Measurements from ENCODE around the gene LOXL3. TPM values are rescaled to one million over a fixed set of nuclear protein-coding genes. Genes with fewer than 3 reads are reported as not detected.

Gene LOXL3
- total and polyA plus RNA-seq, 4 donors: 6.4 to 27.1 (median 17.9) TPM

- H3K4me1 ChIP-seq (ENCODE audit: control insufficient read depth in 1 of 2, insufficient read depth in 2 of 2, low read length in 2 of 2): no peaks in the 10 kb centered on the region
- H3K27me3 ChIP-seq (ENCODE audit: control insufficient read depth in 1 of 2, insufficient read depth in 2 of 2, low read length in 1 of 2): no peaks in the 10 kb centered on the region
- peaks cover 0 to 1% of the 10 kb centered on the region in 2 donors for H3K36me3 ChIP-seq (ENCODE audit: control insufficient read depth in 1 of 2, insufficient read depth in 2 of 2, low read length in 1 of 2)
- no peaks in the 10 kb centered on the region for H3K9me3 ChIP-seq (ENCODE audit: control insufficient read depth, low read length)
- intact Hi-C loops (cut with DNase I): no loop called here
- H3K4me3 ChIP-seq (ENCODE audit: low read length in 2 of 2): peak overlapping the region in 1 of 2 donors; percentile 27
- 5 to 6% methylated on average over 63 to 67 of the region's 67 CpGs for WGBS, 2 donors
- H3K27ac ChIP-seq (ENCODE audit: low read depth in 1 of 2, low read length in 2 of 2): no peak overlapping the region
- DNase-seq: peak; percentile 91 to 93
- peak; percentile 67 for ATAC-seq (ENCODE audit: low FRiP score)
Observed at GRCh38 chr2:74502720-74503505, 50.8 kb downstream of the LOXL3 start.

- Histone ChIP-seq H3K4me3 (ENCODE audit: low read length in 2 of 2) (no peak overlapping the region), H3K9me3 (ENCODE audit: control insufficient read depth, low read length) (no peaks in the 10 kb centered on the region), H3K27ac (ENCODE audit: low read depth in 1 of 2, low read length in 2 of 2) (no peak overlapping the region), H3K27me3 (ENCODE audit: control insufficient read depth in 1 of 2, insufficient read depth in 2 of 2, low read length in 1 of 2) (no peaks in the 10 kb centered on the region), H3K4me1 (ENCODE audit: control insufficient read depth in 1 of 2, insufficient read depth in 2 of 2, low read length in 2 of 2) (no peaks in the 10 kb centered on the region), H3K36me3 (ENCODE audit: control insufficient read depth in 1 of 2, insufficient read depth in 2 of 2, low read length in 1 of 2) (peaks cover 0 to 1% of the 10 kb centered on the region in 2 donors)
- intact Hi-C loops (cut with DNase I): no loop called here
- DNase-seq (no peak), ATAC-seq (ENCODE audit: low FRiP score) (no peak)
- 43 to 47% methylated on average over 32 of the region's 32 CpGs for WGBS, 2 donors
Observed at GRCh38 chr2:74502147-74502719, 51.5 kb downstream of the LOXL3 start.

- 87 to 88% methylated on average over 18 of the region's 18 CpGs for WGBS, 2 donors
- Histone ChIP-seq H3K36me3 (ENCODE audit: control insufficient read depth in 1 of 2, insufficient read depth in 2 of 2, low read length in 1 of 2) (peaks cover 0 to 1% of the 10 kb centered on the region in 2 donors), H3K27ac (ENCODE audit: low read depth in 1 of 2, low read length in 2 of 2) (no peak overlapping the region), H3K27me3 (ENCODE audit: control insufficient read depth in 1 of 2, insufficient read depth in 2 of 2, low read length in 1 of 2) (no peaks in the 10 kb centered on the region), H3K4me3 (ENCODE audit: low read length in 2 of 2) (no peak overlapping the region), H3K4me1 (ENCODE audit: control insufficient read depth in 1 of 2, insufficient read depth in 2 of 2, low read length in 2 of 2) (no peaks in the 10 kb centered on the region), H3K9me3 (ENCODE audit: control insufficient read depth, low read length) (no peaks in the 10 kb centered on the region)
- DNase-seq (no peak), ATAC-seq (ENCODE audit: low FRiP score) (no peak)
- intact Hi-C loops (cut with DNase I): no loop called here
Observed at GRCh38 chr2:74501335-74502071, 52.2 kb downstream of the LOXL3 start.

DNA sequence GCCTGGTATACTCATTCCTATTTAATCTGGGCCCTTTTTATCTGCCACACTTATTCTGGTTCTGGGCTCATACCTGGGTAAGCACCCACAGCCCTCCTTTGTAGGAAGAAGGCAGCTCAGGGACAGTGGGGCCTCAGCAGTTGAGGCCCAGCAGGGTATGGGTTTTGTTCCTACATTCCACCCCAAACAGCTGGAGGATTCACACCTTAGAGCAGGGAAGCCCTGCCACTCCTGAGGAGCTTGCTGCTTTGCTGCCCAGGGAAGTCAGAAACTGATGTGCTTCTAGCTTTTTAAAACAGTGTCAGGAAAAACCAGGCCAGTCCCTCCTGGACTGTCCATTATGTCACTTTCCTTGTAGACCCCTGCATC lies 53.2 kb downstream of the LOXL3 start:
- no peaks in the 10 kb centered on the region for H3K9me3 ChIP-seq (ENCODE audit: control insufficient read depth, low read length)
- H3K27me3 ChIP-seq (ENCODE audit: control insufficient read depth in 1 of 2, insufficient read depth in 2 of 2, low read length in 1 of 2): no peaks in the 10 kb centered on the region
- H3K27ac ChIP-seq (ENCODE audit: low read depth in 1 of 2, low read length in 2 of 2): no peak overlapping the region
- no peak overlapping the region for H3K4me3 ChIP-seq (ENCODE audit: low read length in 2 of 2)
- intact Hi-C loops (cut with DNase I): no loop called here
- no peaks in the 10 kb centered on the region for H3K4me1 ChIP-seq (ENCODE audit: control insufficient read depth in 1 of 2, insufficient read depth in 2 of 2, low read length in 2 of 2)
- no peaks in the 10 kb centered on the region for H3K36me3 ChIP-seq (ENCODE audit: control insufficient read depth in 1 of 2, insufficient read depth in 2 of 2, low read length in 1 of 2)
- DNase-seq: no peak
- no peak for ATAC-seq (ENCODE audit: low FRiP score)

DNA sequence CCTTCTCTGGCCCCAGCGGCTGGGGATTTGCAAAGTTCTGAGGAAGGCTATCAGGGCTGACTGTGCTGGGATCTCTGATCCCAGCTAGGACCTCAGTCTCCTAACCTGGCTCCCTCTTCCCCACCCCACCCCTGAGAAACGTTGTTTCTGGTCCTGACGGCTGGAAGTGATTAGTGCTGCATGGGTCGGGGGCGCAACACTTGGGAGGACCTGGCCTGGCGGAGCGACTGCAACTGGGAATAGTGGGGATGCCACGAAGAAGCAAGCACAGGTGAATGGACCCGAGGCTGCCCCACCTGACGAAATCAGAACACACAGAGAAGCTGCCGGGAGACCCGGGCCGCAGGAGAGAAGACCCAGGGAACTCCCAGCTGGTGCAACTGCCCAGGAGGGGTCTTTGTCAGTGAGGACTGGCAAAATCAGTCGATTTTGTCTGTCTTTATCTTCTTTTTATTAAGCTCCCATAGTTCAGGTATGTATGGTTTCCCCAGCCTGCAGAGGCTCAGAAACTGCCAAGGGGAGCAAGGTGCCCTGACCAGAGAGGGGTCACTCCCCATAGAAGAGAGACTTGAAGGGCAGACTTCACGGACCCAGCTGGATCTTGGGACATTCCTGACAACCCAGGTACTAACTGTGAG lies 53.7 kb downstream of the LOXL3 start:
- DNase-seq (no peak), ATAC-seq (ENCODE audit: low FRiP score) (no peak)
- H3K4me3 ChIP-seq (ENCODE audit: low read length in 2 of 2): no peak overlapping the region
- H3K27me3 ChIP-seq (ENCODE audit: control insufficient read depth in 1 of 2, insufficient read depth in 2 of 2, low read length in 1 of 2): no peaks in the 10 kb centered on the region
- no peaks in the 10 kb centered on the region for H3K4me1 ChIP-seq (ENCODE audit: control insufficient read depth in 1 of 2, insufficient read depth in 2 of 2, low read length in 2 of 2)
- H3K27ac ChIP-seq (ENCODE audit: low read depth in 1 of 2, low read length in 2 of 2): no peak overlapping the region
- no peaks in the 10 kb centered on the region for H3K9me3 ChIP-seq (ENCODE audit: control insufficient read depth, low read length)
- intact Hi-C loops (cut with DNase I): no loop called here
- 53 to 55% methylated on average over 15 of the region's 15 CpGs for WGBS, 2 donors
- H3K36me3 ChIP-seq (ENCODE audit: control insufficient read depth in 1 of 2, insufficient read depth in 2 of 2, low read length in 1 of 2): no peaks in the 10 kb centered on the region

- H3K4me3 ChIP-seq (ENCODE audit: low read length in 2 of 2): no peak within 1 kb of the TSS
- H3K27ac ChIP-seq (ENCODE audit: low read depth in 1 of 2, low read length in 2 of 2): no peak within 1 kb of the TSS
- no peaks in the 10 kb centered on the region for H3K4me1 ChIP-seq (ENCODE audit: control insufficient read depth in 1 of 2, insufficient read depth in 2 of 2, low read length in 2 of 2)
- DNase-seq: no peak
- 2 to 3% methylated on average over 59 to 65 of the region's 65 CpGs for WGBS, 2 donors
- no peaks in the 10 kb centered on the region for H3K36me3 ChIP-seq (ENCODE audit: control insufficient read depth in 1 of 2, insufficient read depth in 2 of 2, low read length in 1 of 2)
- no peaks in the 10 kb centered on the region for H3K27me3 ChIP-seq (ENCODE audit: control insufficient read depth in 1 of 2, insufficient read depth in 2 of 2, low read length in 1 of 2)
- H3K9me3 ChIP-seq (ENCODE audit: control insufficient read depth, low read length): no peaks in the 10 kb centered on the region
- ATAC-seq (ENCODE audit: low FRiP score): no peak
- intact Hi-C loops (cut with DNase I): no loop called here
Observed at GRCh38 chr2:74499267-74499939, 54.3 kb downstream of the LOXL3 start, which contains the start of gene LBX2. LBX2 (minus strand) TSS chr2:74499603; CDS start chr2:74499537, 66 bp downstream.

GRCh38 chr2:74498500-74499266 lies 55.1 kb downstream of the LOXL3 start:
- H3K4me3 ChIP-seq (ENCODE audit: low read length in 2 of 2): no peak overlapping the region
- WGBS, 2 donors: 1 to 2% methylated on average over 41 of the region's 41 CpGs
- H3K36me3 ChIP-seq (ENCODE audit: control insufficient read depth in 1 of 2, insufficient read depth in 2 of 2, low read length in 1 of 2): no peaks in the 10 kb centered on the region
- H3K9me3 ChIP-seq (ENCODE audit: control insufficient read depth, low read length): no peaks in the 10 kb centered on the region
- H3K27ac ChIP-seq (ENCODE audit: low read depth in 1 of 2, low read length in 2 of 2): no peak overlapping the region
- no peaks in the 10 kb centered on the region for H3K4me1 ChIP-seq (ENCODE audit: control insufficient read depth in 1 of 2, insufficient read depth in 2 of 2, low read length in 2 of 2)
- DNase-seq: no peak
- intact Hi-C loops (cut with DNase I): no loop called here
- no peak for ATAC-seq (ENCODE audit: low FRiP score)
- no peaks in the 10 kb centered on the region for H3K27me3 ChIP-seq (ENCODE audit: control insufficient read depth in 1 of 2, insufficient read depth in 2 of 2, low read length in 1 of 2)

All from aorta (tissue), 5 donors.